Measurements from ENCODE around the gene REEP5. TPM values are rescaled to one million over a fixed set of nuclear protein-coding genes. Genes with fewer than 3 reads are reported as not detected.

REEP5 gene
- total and polyA plus RNA-seq, 9 of the 15 experiments (the other 6 are each of a cell fraction or from before 2014, with no cell fraction given) = 14.7 to 102 (median 36.0) TPM

DNA sequence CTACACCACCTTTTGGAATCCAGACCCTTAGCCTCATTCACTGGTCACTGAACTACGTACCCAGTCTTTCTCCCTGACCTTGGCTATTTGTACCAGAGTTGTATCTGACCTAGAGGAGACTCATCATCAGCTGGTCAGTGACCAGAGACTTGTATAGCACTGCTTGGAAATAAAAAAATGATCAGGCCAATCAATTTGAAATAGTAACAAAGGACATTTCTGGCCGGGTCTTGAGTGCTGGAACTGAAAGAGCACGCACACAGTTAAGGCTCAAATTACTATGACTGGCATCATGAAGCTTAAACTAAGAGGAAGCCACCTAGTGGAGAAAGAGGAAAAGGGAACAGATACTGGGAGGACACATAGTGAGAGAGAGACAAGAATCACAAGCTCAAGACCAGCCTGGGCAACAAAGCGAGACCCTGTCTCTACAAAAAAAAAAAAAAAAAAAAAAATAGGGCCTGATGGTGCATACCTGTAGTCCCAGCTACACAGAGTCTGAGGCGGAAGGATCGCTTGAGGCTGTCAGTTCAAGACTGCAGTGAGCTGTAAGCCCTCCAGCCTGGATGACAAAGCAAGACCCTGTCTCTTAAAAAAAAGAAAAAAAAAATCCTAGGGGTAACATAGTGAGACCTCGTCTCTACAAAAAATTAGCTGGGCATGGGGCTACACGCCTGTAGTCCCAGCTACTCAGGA is 73.8 kb downstream of the REEP5 start (continued):
- TF ChIP-seq, protein P1, sequence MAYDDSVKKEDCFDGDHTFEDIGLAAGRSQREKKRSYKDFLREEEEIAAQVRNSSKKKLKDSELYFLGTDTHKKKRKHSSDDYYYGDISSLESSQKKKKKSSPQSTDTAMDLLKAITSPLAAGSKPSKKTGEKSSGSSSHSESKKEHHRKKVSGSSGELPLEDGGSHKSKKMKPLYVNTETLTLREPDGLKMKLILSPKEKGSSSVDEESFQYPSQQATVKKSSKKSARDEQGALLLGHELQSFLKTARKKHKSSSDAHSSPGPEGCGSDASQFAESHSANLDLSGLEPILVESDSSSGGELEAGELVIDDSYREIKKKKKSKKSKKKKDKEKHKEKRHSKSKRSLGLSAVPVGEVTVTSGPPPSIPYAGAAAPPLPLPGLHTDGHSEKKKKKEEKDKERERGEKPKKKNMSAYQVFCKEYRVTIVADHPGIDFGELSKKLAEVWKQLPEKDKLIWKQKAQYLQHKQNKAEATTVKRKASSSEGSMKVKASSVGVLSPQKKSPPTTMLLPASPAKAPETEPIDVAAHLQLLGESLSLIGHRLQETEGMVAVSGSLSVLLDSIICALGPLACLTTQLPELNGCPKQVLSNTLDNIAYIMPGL (CRISPR knock-in tag; IDR thresholded peaks at IDR 0.05) = no peak
- TF ChIP-seq ZNF384 (IDR thresholded peaks at IDR 0.05; ENCODE audit: low read depth, low read length) (0 out of 2 replicates have a peak, but pooled peaks have one; percentile 13), TGIF2 (CRISPR knock-in tag; IDR thresholded peaks at IDR 0.05) (no peak), RFX5 (IDR thresholded peaks at IDR 0.05; ENCODE audit: low read depth, low read length) (no peak), CBX3 (IDR thresholded peaks at IDR 0.05; ENCODE audit: borderline replicate concordance in 1 of 2, low read length in 2 of 2) (peak in 1 of 2 experiments; percentile 25; a peak in 1 of 3 replicates), EHMT2 (IDR thresholded peaks at IDR 0.05) (0 out of 2 replicates have a peak, but pooled peaks have one; percentile 58), SPI1 (IDR thresholded peaks at IDR 0.05; ENCODE audit: borderline replicate concordance, low read depth, low read length) (peak; percentile 64), RCOR1 (IDR thresholded peaks at IDR 0.05; ENCODE audit: borderline replicate concordance in 1 of 2, low read depth in 2 of 2, low read length in 2 of 2) (peak in 1 of 2 experiments; percentile 29; a peak in 1 of 4 replicates)
- TF ChIP-seq, protein P2, sequence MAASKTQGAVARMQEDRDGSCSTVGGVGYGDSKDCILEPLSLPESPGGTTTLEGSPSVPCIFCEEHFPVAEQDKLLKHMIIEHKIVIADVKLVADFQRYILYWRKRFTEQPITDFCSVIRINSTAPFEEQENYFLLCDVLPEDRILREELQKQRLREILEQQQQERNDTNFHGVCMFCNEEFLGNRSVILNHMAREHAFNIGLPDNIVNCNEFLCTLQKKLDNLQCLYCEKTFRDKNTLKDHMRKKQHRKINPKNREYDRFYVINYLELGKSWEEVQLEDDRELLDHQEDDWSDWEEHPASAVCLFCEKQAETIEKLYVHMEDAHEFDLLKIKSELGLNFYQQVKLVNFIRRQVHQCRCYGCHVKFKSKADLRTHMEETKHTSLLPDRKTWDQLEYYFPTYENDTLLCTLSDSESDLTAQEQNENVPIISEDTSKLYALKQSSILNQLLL (CRISPR knock-in tag; IDR thresholded peaks at IDR 0.05; ENCODE audit: borderline replicate concordance) = no peak
- TF ChIP-seq, protein P3, sequence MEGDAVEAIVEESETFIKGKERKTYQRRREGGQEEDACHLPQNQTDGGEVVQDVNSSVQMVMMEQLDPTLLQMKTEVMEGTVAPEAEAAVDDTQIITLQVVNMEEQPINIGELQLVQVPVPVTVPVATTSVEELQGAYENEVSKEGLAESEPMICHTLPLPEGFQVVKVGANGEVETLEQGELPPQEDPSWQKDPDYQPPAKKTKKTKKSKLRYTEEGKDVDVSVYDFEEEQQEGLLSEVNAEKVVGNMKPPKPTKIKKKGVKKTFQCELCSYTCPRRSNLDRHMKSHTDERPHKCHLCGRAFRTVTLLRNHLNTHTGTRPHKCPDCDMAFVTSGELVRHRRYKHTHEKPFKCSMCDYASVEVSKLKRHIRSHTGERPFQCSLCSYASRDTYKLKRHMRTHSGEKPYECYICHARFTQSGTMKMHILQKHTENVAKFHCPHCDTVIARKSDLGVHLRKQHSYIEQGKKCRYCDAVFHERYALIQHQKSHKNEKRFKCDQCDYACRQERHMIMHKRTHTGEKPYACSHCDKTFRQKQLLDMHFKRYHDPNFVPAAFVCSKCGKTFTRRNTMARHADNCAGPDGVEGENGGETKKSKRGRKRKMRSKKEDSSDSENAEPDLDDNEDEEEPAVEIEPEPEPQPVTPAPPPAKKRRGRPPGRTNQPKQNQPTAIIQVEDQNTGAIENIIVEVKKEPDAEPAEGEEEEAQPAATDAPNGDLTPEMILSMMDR (IDR thresholded peaks at IDR 0.05 in 2 of 3, conservative IDR thresholded peaks at IDR 0.05 in 1 of 3; ENCODE audit: insufficient read depth in 2 of 3, low read depth in 1 of 3, low read length in 3 of 3) = peak; percentile 55 to 78 (median 72); a peak in 5 of 6 replicates
- TF ChIP-seq, protein P4, sequence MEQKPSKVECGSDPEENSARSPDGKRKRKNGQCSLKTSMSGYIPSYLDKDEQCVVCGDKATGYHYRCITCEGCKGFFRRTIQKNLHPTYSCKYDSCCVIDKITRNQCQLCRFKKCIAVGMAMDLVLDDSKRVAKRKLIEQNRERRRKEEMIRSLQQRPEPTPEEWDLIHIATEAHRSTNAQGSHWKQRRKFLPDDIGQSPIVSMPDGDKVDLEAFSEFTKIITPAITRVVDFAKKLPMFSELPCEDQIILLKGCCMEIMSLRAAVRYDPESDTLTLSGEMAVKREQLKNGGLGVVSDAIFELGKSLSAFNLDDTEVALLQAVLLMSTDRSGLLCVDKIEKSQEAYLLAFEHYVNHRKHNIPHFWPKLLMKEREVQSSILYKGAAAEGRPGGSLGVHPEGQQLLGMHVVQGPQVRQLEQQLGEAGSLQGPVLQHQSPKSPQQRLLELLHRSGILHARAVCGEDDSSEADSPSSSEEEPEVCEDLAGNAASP (IDR thresholded peaks at IDR 0.05) = no peak
- TF ChIP-seq, protein P5, sequence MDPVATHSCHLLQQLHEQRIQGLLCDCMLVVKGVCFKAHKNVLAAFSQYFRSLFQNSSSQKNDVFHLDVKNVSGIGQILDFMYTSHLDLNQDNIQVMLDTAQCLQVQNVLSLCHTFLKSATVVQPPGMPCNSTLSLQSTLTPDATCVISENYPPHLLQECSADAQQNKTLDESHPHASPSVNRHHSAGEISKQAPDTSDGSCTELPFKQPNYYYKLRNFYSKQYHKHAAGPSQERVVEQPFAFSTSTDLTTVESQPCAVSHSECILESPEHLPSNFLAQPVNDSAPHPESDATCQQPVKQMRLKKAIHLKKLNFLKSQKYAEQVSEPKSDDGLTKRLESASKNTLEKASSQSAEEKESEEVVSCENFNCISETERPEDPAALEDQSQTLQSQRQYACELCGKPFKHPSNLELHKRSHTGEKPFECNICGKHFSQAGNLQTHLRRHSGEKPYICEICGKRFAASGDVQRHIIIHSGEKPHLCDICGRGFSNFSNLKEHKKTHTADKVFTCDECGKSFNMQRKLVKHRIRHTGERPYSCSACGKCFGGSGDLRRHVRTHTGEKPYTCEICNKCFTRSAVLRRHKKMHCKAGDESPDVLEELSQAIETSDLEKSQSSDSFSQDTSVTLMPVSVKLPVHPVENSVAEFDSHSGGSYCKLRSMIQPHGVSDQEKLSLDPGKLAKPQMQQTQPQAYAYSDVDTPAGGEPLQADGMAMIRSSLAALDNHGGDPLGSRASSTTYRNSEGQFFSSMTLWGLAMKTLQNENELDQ (CRISPR knock-in tag; IDR thresholded peaks at IDR 0.05; ENCODE audit: borderline replicate concordance) = no peak
- TF ChIP-seq, protein P6, sequence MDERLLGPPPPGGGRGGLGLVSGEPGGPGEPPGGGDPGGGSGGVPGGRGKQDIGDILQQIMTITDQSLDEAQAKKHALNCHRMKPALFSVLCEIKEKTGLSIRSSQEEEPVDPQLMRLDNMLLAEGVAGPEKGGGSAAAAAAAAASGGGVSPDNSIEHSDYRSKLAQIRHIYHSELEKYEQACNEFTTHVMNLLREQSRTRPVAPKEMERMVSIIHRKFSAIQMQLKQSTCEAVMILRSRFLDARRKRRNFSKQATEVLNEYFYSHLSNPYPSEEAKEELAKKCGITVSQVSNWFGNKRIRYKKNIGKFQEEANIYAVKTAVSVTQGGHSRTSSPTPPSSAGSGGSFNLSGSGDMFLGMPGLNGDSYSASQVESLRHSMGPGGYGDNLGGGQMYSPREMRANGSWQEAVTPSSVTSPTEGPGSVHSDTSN (CRISPR knock-in tag; IDR thresholded peaks at IDR 0.05; ENCODE audit: low read depth) = no peak
- TF ChIP-seq, protein P6 (tag; conservative IDR thresholded peaks at IDR 0.05; ENCODE audit: low read depth) = 0 out of 2 replicates have a peak, but pooled peaks have one; percentile 12
